ENCODE data around the gene ZNF609.

GRCh38 chr15:64629063-64629462, 168.7 kb downstream of the ZNF609 start:
- TF ChIP-seq CHD1 (IDR thresholded peaks at IDR 0.05; ENCODE audit: low read depth, low read length) (no peak), CTCF (IDR thresholded peaks at IDR 0.05 in 2 of 3, conservative IDR thresholded peaks at IDR 0.05 in 1 of 3; ENCODE audit: control insufficient read depth in 2 of 3, extremely low read depth in 1 of 3, insufficient read depth in 1 of 3, low read depth in 3 of 3, low read length in 3 of 3) (no peak), EZH2 (IDR thresholded peaks at IDR 0.05; ENCODE audit: borderline replicate concordance, control insufficient read depth, low read depth, low read length) (no peak), POLR2A (IDR thresholded peaks at IDR 0.05; ENCODE audit: low read depth, low read length) (no peak), MTA2 (IDR thresholded peaks at IDR 0.05; ENCODE audit: low read depth) (no peak), EP300 (IDR thresholded peaks at IDR 0.05; ENCODE audit: borderline replicate concordance in 1 of 2, control insufficient read depth in 1 of 2, low read depth in 2 of 2, low read length in 2 of 2) (no peak), HCFC1 (IDR thresholded peaks at IDR 0.05; ENCODE audit: low read length) (no peak), CREB1 (IDR thresholded peaks at IDR 0.05; ENCODE audit: low read depth) (no peak), TAF1 (IDR thresholded peaks at IDR 0.05; ENCODE audit: borderline replicate concordance, low read depth, low read length) (no peak), POLR2AphosphoS2 (IDR thresholded peaks at IDR 0.05; ENCODE audit: low read depth, low read length) (no peak)
- TF ChIP-seq, protein P1, sequence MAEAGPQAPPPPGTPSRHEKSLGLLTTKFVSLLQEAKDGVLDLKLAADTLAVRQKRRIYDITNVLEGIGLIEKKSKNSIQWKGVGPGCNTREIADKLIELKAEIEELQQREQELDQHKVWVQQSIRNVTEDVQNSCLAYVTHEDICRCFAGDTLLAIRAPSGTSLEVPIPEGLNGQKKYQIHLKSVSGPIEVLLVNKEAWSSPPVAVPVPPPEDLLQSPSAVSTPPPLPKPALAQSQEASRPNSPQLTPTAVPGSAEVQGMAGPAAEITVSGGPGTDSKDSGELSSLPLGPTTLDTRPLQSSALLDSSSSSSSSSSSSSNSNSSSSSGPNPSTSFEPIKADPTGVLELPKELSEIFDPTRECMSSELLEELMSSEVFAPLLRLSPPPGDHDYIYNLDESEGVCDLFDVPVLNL (IDR thresholded peaks at IDR 0.05; ENCODE audit: low read depth, low read length), result no peak
